Central memory CD4-positive, alpha-beta T cell (primary cell): ENCODE measurements around the gene ALDOA.

Source experiments
- DNase-seq: peaks from one replicate; pipeline ENCODE4 v3.0.0; 2022

Gene ALDOA

DNA sequence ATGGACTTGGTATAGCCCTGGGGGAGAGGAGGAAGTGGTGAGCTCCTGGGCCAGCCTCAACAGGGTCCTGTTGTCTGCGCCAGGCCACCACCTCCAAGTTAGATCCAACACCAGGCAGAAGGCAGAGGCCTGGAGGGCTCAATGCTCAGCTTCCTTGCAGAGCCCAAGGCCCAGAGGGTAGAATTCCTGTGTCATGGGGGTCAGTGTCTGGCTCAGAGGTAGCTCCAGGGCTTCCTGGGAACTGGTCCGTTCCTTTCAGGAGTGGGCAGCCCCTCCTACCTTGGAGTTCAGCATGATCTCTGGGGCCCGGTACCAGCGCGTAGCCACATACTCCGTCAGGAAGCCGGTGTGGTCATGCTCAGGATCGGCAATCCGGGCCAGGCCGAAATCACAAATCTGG is 52.2 kb downstream of the ALDOA start:
- no peak for DNase-seq

DNA sequence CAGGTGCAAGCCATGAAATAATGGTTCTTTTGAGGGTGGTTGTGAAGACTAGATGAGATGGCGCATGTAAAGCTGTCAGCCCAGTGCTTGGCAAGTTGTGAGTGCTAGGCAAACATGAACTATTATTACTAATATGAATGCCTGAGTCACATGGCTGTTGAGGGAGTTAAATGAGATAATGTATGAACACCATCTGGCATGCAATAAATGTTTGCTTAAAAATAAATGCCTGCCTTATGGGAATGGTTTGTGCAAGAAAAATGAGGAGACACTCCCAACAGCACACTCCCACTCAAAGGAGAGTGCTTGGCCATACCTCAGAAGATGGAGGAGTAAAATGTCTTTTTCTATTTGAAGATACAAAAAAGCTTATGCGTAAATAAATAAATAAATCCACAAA is 53.9 kb downstream of the ALDOA start:
- DNase-seq = no peak
